Measurements from ENCODE around the gene ALK.

ALK gene

DNA sequence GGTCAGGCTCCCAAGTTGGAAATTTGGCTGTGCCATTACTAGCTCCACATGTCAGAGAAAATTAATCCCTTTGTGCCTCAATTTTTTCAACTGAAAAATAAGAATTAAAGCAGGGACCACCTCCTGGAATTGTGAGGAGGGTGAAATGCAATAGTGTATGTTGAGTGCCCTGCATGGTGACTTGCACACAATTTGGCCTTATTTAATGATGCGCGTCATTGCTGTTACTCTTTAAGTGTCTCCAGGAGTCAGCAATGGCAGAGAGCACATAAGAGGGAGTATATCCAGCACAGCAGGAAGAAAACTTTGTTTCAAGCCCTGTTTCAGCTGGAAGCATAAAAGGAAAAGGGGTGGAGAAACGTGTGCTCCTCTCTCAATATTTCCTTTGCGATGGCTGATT lies 215.8 kb downstream of the ALK start:
- no peak for DNase-seq

- DNase-seq = no peak
Observed at GRCh38 chr2:29703336-29703735, 218.1 kb downstream of the ALK start.

- no peak for DNase-seq
Observed at GRCh38 chr2:29702276-29702675, 219.1 kb downstream of the ALK start.

DNA sequence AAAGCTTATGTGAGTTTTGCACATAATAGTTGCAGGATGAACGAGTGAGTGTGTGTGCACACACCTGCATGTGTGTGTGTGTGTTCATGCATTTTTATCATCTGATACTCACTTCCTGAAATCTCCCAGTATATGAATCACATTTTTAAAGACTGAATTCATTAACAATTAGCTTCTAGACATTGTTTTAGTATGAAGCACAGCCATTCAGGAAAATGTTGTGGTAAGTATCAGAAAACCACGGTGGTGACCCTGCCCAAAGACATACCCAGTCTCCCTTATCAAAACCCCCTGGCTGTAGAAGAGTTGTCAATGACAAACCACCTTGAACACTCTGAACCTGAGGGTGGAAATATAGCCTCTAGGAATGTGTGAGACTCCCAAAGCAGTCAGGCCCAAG lies 220.8 kb downstream of the ALK start:
- DNase-seq = no peak

DNA sequence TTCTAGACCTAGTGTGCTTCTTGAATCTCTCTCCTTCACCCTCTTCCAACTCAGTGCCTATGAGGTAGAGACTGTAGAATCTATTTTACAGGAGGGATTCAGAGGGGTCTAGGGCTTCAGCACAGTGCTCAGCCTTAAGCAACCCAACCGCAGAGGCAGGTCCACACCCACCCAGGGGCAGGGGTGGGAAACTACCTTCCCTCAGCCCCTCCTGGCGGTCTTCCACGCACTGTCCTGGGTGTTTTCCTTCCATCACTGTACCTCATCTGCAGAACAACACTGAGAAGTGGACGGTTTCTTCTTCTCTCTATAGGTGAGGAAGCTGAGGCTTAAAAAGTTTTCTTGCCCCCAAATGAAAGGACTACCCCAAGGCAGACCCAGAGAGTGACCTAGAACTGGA lies 222.3 kb downstream of the ALK start:
- DNase-seq = no peak

- DNase-seq = no peak
Observed at GRCh38 chr2:29698216-29698615, 223.2 kb downstream of the ALK start.

- no peak for DNase-seq
Observed at GRCh38 chr2:29697715-29698114, 223.7 kb downstream of the ALK start.

DNA sequence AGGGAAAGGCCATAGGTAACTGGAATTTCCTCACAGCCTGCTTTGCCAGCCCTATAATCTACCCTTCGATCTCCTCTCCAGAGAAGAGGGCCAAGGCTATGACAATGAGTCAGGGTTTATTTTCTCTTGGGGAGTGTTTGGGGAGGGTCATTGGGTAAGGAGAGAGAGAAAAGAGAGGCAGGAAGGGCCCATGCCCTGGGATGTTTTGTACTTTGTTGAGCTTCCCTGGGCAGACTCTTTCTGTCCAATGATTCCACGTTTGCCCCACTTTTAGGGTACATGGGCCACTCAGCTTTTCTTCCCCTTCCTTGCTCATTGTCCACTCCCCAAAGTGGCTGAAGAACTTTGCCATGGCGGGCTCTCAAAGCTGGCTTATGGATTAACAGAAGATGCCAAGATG lies 224.2 kb downstream of the ALK start:
- no peak for DNase-seq

DNA sequence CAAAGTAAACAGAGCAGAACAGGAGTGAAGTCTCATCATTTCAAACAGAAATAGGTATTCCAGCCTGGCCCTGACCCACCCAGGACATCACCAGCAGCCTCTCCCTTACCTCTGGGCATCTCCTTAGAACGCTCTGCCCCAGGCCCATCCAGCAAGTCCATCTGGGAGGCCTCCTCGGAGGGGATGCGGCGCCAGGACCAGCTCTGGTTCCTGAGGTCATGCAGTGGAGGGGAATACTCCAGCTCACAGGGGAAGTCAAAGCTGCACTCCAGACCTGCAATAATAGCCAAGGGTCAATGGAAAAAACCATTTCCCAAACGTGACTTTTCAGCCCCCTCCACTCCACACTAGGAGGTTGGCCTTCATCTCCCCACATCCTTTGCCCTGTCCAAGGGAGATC lies 226.6 kb downstream of the ALK start:
- no peak for DNase-seq

DNA sequence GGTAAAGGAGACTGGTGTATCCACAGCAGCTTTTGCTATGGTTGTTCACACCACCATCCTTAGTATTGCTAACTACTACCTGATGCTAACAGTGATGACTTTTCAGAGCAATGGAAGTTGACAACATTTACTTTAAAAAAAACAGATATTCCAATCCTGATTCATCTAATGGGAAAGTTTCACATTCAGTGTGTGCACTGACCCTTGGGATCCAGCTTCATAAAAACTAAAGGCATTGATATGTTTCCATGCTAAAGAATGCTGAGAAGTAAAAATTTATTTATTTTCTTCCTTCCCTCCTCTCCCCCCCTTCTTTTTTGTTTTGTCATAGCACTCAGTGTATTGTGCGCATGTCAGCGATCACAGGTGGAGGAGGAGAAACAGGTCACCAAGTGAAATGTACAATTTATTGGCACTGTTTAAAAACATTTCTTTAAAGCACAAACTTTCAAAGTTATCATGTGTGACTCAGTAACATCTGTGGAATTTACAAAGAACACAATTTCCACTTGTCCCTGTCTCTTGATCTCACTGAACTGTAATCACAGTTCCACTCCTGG lies 229.9 kb downstream of the ALK start:
- DNase-seq = no peak

GRCh38 chr2:29689666-29690065 lies 231.7 kb downstream of the ALK start:
- DNase-seq = no peak

- DNase-seq = no peak
Observed at GRCh38 chr2:29688429-29688828, 233.0 kb downstream of the ALK start.

GRCh38 chr2:29687121-29687520 lies 234.3 kb downstream of the ALK start:
- no peak for DNase-seq

- no peak for DNase-seq
Observed at GRCh38 chr2:29676886-29677453, 244.4 kb downstream of the ALK start.

DNA sequence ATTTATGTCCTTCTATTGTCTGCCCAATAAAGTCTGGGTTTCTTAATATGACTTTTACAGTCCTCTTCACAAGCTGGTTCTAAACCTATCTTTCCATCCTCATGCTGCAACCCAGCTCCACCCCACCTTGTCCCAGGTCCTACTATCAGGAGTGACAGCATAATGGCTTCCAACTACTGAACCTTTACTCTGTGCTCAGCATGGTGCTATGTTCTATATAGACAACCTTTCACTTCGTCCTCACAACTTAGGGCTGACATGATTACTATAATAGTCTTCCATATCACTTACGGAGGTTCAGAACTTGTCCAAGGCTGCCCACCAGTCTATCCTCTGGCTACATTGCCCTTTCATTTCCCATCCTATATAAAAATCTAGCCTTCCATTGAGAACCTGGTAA lies 256.8 kb downstream of the ALK start:
- DNase-seq = no peak

DNA sequence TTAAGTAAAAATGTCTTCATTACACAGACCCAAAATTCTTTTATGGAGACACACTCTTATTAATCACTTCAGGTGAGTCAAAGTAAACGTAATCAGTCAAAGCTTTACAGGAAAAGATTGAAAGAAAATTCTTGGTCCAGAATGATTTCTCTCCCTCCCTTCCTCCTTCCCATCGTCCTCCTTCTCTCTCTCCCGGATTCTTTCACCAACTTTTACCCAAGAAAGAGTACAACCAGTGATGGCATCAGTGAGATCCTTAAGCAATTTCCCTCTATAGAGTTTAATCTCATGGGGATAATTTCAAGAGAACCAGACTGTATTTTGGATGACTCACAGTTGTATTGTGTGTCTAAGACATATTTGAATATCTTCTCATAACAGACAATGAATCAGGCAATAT lies 258.1 kb downstream of the ALK start:
- no peak for DNase-seq

DNA sequence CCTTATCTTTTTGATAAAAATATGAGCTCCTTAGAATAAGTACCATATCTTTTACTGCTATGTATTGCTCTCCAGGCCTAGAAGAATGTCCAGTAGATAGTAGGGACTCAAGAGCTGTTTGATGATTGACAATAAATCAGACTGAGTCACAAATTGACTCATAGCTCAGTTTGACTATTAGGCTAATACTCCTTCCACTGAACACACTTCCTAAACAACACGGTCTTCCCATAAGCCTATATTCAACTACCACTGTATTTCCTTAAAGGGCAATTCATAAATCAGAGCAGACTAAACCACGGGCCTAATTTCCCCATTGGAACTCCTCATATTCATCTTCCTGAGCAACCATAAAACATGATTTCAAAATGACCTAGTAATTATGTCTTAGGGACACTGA lies 258.5 kb downstream of the ALK start:
- DNase-seq = no peak

DNA sequence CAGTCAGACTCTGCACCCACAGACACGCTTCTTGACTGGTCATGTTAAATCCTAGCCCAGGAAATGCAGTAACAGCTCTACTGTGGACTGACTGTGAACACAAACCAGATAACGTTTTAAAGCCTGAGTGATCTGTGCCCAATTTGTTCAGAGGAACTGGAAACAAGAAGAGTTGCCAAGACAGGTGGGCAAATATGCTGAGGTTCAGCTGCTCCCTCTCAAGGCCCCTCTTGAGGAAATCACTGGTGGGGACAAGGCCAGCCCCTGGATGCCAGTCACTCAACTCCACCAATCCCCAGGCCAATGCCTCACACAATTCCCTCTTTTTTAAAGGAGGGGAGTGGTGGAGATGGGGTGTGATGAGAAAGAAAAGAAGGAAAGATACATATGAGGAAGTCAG lies 261.2 kb downstream of the ALK start:
- DNase-seq = no peak

DNA sequence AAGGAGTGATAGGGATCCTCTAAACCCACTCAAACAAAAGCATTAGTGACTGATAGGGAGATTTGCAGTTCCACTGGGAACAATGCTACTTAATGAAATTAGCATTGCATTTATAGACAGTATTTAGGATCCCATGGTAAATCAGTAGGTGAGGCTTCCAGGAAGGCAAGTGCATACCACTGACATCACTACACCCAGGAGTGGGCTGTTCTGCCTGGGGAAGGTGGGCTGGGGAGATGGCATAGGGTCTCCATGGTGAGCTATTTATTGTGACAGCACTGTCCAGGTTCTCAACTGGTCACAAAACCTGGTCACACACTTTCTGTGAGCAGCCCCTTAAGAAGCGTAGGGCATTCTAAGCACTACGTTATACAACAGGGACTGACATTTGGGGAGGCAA lies 262.2 kb downstream of the ALK start:
- DNase-seq = no peak

GRCh38 chr2:29657674-29658073 lies 263.7 kb downstream of the ALK start:
- no peak for DNase-seq

DNA sequence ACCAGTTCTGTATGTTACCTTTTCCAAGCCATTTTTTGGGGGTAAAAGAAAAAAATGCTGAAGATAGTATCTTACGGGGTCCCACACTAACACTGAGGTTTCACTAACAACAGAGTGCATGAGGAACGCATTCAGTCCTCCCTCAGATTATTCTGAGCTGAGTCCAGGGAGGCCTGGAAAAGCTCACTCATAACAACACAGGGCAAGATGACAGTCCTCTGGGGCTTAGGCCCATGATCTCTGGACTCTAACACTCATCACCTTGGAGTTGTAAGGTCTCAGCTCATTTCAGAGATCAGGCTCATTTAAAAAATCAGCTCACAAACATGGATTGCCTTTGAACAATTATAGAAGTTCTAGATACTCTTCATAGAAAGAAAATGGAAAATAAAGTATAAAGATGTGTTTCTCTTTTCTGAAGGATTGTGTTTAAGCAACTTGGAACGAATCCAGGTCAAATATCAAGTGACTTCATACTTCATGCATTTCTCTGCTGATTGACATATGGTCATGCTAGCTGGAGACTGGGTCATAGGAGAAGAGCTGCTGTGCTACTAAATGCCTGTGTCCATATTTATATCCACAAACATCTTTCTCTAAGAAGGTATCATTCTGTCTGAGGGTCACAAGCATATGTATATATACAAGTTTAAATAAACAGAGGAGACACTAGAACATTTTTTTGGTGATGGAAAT lies 265.8 kb downstream of the ALK start:
- DNase-seq = no peak

GRCh38 chr2:29650631-29651097 lies 270.7 kb downstream of the ALK start:
- DNase-seq = no peak

DNA sequence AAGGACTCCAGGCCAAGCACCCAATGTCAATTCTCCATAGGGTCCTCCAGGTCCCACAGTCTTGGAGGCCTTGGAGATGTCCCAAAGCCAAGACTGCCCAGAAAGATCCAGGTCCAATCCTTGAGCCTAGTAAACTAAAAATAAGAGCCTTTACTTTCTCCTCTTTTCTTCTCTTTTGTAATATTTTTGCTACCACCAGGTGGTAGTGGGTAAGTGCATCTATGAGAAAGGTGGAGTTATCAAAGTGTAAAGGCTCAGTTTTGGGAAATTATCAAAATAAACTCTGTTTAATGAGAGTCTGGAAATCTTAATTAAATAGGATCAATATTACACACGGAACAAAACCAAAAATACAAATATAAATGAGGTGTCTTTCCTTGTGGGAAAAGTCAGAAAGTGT lies 276.4 kb downstream of the ALK start:
- no peak for DNase-seq

DNA sequence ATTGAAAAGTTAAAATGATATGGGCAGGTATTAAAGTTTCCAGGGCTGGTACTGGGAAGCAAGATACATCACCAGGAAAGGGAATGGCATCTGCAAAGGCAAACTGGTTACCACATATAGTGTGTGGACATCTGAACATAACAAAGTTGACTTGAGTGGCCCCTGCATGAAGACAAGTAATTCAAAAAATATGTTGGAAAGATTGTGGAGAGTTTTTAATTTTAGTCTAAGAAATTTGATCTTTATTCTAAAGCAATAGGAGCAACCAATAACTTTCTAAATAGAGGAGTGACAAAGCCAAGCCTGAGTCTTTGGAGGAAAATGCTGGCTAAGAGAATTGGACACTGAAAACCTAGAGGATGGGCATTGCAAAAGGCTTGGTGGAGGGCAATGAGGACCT lies 278.2 kb downstream of the ALK start:
- no peak for DNase-seq

DNA sequence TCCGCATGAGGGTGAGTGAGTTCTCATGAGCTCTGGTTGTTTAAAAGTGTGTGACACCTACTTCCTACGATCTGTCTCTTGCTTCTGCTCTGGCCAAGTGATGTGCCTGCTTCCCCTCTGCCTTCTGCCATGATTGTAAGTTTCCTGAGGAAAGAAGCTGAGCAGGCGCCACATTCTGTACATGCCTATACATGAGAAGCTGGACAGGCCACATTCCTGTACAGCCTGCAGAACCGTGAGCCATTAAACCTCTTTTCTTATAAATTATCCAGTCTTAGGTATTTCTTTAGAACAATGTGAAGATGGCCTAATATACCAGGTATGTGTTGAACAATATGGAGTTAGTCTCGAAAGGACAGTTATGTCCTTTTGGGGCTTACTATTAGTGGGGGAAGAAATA lies 281.0 kb downstream of the ALK start:
- no peak for DNase-seq

Measured in NCI-H146 (cell line).